Islet precursor cell (in vitro differentiated cells): Measurements from ENCODE around the gene AGBL5.
A peak's percentile ranks its signal among the peaks of the same experiment; 100 is the strongest.
"Not testable (repeated sequence)": the region's sequence is repeated elsewhere in the genome, so short reads cannot be mapped to it uniquely, and the experiment has no call there.

Experiments
- DNase-seq: peaks from one replicate; pipeline ENCODE4 v3.0.0-alpha.2; 2018

The AGBL5 gene

GRCh38 chr2:27094353-27094984 is 43.0 kb downstream of the AGBL5 start:
- DNase-seq, result peak; percentile 39

GRCh38 chr2:27095427-27095744 is 43.9 kb downstream of the AGBL5 start:
- DNase-seq, result no peak

GRCh38 chr2:27095745-27096651 is 44.5 kb downstream of the AGBL5 start:
- DNase-seq, result no peak

GRCh38 chr2:27096748-27097297 is 45.4 kb downstream of the AGBL5 start:
- no peak for DNase-seq

GRCh38 chr2:27097341-27097740 is 45.9 kb downstream of the AGBL5 start:
- no peak for DNase-seq

- DNase-seq, result no peak
Measured at GRCh38 chr2:27099334-27099955, 48.0 kb downstream of the AGBL5 start.

GRCh38 chr2:27100036-27100435 is 48.6 kb downstream of the AGBL5 start:
- no peak for DNase-seq

- DNase-seq, result no peak
Measured at GRCh38 chr2:27102329-27102728, 50.9 kb downstream of the AGBL5 start.

- DNase-seq, result no peak
Measured at GRCh38 chr2:27105981-27106380, 54.5 kb downstream of the AGBL5 start.

- no peak for DNase-seq
Measured at GRCh38 chr2:27108221-27108620, 56.8 kb downstream of the AGBL5 start.

- no peak for DNase-seq
Measured at GRCh38 chr2:27109083-27109482, 57.6 kb downstream of the AGBL5 start.

- not testable (repeated sequence) for DNase-seq
Measured at GRCh38 chr2:27110603-27111352, 59.3 kb downstream of the AGBL5 start.

- DNase-seq, result not testable (repeated sequence)
Measured at GRCh38 chr2:27111392-27112078, 60.1 kb downstream of the AGBL5 start.

GRCh38 chr2:27115519-27115918 is 64.1 kb downstream of the AGBL5 start:
- DNase-seq, result no peak

- no peak for DNase-seq
Measured at GRCh38 chr2:27117995-27118524, 66.6 kb downstream of the AGBL5 start.

GRCh38 chr2:27118525-27119329 is 67.3 kb downstream of the AGBL5 start, which contains the start of gene CGREF1:
CGREF1 (minus strand) TSS chr2:27119128; CDS start chr2:27104366, 14,762 bp downstream.
- no peak for DNase-seq

GRCh38 chr2:27119330-27119670 is 67.8 kb downstream of the AGBL5 start:
- DNase-seq, result not testable (repeated sequence)
